GM21528 (cell line): ENCODE data around the gene KRTAP4-9.
"Not testable (repeated sequence)": the region's sequence is repeated elsewhere in the genome, so short reads cannot be mapped to it uniquely, and the experiment has no call there.

Experiments used
- ATAC-seq: cut with Tn5 transposase; IDR thresholded peaks from one replicate; pipeline ENCODE4 v1.9.1; 2021; ENCODE audit warnings: mild to moderate bottlenecking, moderate library complexity; ENCODE audit not compliant: unreplicated experiment, low FRiP score

KRTAP4-9 gene

DNA sequence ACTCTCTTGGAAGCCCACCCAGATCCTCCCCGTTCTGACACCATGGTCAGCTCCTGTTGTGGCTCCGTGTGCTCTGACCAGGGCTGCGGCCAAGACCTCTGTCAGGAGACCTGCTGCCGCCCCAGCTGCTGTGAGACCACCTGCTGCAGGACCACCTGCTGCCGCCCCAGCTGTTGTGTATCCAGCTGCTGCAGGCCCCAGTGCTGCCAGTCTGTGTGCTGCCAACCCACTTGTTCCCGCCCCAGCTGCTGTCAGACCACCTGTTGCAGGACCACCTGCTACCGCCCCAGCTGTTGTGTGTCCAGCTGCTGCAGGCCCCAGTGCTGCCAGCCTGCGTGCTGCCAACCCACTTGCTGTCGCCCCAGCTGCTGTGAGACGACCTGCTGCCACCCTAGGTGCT, at the start of gene KRTAP4-9:
KRTAP4-9 (plus strand) TSS at position 43 of the 400 bp plus-strand sequence; CDS start at position 43, 0 bp downstream.
- not testable (repeated sequence) for ATAC-seq

DNA sequence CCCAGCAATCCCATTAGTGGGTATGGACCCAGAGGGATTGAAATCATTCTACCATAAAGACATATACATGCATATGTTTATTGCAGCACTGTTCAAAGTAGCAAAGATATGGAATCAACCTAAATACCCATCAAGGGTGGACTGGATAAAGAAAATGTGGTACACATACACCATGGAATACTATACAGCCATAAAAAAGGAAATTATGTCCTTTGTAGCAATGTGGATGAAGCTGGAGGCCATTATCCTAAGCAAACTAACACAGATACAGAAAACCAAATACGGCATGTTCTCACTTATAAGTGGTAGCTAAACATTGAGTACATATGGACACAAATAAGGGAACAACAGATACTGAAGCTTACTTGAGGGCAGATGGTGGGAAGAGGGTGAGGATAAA, 47.6 kb upstream of the KRTAP4-9 start:
- ATAC-seq, result no peak

DNA sequence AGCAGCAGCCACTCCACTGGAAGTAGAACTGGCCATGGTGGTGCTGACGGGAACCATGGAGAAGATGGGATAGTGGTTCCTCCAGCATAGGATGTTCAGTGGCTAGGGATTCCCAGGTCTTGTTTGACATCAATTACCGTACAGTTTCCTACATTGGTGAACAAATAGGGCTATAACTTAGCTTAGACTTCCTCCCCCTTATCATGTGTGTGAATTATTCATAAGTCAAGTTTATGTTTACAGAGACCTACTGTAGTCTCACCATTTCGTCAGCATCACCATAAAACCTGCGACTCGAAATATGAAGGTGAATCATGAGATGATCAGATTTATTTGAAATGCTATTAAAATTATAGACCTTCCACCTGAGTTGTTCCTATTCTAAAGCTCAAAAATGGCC, 46.4 kb upstream of the KRTAP4-9 start:
- ATAC-seq, result no peak

DNA sequence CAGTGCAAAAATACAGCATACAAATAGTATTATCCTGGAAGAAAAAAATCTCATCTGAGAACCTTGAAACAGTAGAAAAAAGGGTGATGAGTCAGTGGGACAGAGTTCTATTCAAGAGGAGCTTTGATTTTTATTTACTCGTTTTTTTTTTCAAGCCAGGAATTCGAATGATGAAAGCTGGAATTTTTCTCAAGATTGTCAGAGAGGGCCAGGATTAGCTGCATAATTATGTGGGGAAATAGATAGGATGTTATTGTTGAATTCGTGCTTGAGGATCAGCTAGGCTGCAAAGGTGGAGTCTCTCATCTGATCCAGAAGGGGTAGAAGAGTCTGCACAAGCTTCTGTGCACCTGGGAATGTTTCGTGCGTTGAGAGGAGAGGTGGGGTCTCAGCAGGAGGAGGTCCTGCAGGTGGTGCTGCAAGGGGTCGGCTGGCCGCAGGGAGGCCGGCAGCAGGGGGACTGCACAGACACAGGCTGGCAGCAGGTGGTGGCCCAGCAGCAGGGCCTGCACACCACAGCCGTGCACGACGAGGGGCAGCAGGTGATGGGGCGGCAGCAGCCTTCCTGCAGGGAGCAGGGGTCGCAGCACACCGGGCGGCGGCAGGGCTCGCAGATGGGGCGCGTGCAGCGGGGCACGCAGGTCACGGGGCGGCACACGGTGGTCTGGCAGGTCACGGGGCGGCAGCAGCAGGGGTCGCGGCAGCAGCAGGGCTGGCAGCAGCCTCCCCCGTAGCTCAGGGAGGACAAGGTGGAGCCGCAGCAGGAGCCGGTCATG, 45.7 kb upstream of the KRTAP4-9 start:
- not testable (repeated sequence) for ATAC-seq

DNA sequence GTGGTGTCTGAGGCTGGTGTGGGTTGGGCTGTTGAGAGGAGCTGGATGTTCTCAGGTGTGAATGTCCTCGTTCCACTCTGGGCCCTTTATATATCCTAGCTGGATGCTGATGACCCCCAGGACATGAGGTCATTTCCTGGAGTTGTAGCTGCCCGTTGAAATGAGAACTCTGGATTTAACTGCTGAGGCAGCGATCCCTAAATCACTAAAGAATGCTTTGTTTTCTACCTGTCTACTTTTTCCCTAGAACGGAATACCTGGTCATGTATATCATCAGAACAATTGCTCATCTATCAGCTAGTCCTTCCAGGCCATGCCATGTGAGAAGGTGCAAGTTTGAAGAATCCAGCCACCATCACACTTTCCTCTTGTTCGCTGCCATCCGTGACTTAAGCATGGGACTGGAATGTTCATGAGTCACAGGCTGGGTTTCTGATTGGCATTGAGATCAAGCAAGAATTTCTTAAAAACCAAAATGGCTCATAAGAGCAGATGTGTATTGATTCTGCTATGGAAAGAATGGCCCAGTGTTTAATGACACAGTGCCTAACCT, 45.1 kb upstream of the KRTAP4-9 start, which contains the start of gene KRTAP2-3:
KRTAP2-3 (minus strand) TSS at position 63 of the 553 bp plus-strand sequence. CDS start 64 bp downstream, outside the sequence.
- ATAC-seq, result no peak

DNA sequence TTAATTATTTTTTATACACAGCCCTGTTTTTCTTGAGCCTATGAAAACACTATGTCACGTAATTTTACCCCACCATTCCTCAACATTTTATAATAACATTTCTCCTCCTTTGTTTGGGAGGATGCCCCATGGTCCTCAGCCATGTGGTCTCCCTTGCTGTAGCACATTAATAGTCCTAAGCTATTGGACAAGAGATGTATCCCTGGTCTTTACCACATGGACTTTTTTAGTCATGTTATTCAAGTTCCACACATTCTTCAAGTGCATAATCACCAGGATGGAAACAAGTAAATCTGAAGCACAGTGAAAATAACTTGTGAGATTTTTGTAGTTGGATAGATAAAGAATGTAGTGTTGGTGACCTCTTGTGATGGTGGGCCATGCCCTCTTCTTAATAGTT, 43.2 kb upstream of the KRTAP4-9 start:
- no peak for ATAC-seq

DNA sequence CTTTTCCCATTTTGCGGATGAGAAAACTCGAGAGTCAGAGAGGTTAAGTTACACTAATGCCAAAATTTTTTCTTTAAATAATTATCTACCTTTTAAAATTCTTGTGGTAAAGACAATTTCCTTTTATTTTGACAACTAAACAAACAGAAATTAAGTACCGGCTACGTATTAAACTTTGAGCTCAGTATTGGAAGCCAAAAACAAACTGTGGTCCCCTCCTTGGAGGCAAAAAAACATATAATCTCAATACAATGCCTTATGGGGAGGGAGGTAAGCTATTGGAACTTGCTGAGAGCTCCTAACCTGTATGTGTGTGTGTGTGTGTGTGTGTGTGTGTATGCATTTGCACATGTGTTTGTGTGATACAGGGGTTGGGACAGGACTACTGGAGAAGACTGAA, 41.7 kb upstream of the KRTAP4-9 start:
- no peak for ATAC-seq

DNA sequence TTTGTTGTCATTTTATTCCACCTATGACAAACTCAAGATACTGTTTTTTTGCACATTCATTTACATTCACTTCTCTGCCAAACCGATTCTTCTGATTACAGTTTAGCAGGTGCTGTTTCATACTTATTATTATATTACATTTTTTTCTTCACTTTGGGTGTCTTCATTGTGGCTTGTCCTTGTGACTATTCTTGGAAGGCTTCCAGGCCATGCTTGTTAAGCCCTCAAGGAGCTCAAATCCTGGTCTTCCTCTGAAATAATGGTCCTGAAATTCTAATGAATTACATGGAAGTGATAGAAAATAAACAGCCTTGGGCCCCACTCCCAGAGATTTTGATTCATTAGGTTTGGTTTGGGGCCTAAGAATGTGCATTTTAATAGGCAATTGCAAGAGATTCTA, 40.9 kb upstream of the KRTAP4-9 start:
- no peak for ATAC-seq

DNA sequence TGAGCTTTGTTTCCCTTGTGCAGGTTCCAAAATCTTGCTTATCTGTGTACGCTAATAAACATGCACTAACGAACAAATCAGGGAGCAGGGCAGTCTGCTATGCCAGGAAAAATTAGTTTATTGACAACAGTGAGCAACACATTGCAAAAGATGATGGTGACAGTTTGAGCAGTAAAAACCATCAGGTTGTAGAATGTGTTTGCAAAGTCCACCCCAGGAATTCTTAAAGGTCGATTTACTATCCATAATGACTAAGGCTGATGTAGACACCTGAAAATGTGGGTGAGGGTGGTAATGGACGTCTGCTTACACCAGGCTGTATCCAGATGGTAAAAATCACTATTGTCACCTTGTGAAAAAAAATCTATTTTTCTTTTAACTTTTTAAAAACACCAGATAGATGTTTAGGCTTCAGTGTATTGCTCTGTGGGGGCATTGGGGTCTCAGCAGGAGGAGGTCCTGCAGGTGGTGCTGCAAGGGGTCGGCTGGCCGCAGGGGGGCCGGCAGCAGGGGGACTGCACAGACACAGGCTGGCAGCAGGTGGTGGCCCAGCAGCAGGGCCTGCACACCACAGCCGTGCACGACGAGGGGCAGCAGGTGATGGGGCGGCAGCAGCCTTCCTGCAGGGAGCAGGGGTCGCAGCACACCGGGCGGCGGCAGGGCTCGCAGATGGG, 40.0 kb upstream of the KRTAP4-9 start:
- ATAC-seq, result not testable (repeated sequence)

DNA sequence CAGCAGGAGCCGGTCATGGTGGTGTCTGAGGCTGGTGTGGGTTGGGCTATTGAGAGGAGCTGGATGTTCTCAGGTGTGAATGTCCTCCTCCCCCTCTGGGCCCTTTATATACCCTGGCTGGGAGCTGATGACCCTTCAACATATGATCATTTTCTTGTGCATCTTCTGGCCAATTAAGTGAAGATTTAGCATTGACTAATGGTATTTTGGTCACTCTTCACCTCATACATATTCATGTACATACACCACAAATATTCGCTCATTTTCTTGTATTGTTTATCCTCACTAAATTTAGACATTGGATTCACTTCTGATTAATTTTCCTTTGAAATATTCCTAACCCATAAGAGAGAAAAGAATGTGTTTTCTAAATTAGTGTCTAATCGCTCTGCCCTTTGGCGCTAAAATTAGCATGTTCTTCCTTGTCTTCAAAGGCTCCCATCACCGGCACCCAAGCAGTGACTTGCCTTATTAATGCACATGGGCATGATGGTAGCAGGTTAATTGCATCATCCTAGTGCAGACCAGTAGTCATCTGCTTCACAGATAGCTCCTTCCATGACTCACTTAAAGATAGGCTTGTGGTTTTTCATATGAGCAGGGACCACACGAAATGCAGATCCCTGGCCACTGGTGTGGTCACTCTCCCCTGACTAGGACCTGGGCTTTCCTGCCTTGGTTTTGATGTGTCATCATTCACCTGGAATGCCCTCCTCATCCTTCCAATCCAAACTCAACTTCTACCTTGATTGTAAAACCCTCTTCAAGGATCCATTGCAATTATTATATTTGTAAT, 39.2 kb upstream of the KRTAP4-9 start, which contains the start of gene KRTAP2-4:
KRTAP2-4 (minus strand) TSS at position 51 of the 796 bp plus-strand sequence; CDS start at position 17, 34 bp downstream.
- ATAC-seq, result no peak

DNA sequence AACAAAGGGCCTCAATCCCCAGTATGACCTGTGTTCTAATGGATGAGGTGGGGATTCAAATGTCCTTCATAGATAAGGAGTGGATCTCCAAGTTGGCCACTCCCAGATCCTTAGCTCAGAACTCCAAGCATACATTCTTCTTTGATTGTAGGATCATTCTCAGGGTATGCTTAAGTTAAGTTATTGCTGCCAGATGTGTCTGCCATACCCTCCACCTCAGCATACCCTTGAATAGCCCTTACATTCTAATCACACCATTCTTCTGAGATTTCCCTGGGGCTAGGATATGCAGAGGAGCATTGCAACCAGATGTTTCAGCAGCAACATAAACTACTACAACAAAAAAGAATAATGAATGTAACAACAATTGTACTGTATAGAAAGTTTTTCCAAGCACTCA, 37.9 kb upstream of the KRTAP4-9 start:
- no peak for ATAC-seq

DNA sequence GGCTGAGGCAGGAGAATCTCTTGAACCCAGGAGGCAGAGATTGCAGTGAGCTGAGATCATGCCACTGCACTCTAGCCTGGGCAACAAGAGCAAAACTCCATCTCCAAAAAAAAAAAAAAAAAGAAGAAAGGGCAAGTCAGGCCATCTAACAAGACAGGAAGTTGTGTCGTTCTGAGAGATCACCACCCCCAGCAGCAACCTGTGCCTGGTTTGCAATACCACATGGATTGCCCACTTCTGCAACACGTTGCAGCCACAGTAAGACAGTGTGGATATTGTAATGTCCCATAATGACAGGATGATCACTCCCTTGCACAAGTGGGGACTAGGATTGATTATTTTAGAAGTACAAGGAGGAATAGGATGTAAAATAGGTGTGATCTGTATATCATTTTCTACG, 36.2 kb upstream of the KRTAP4-9 start:
- no peak for ATAC-seq

DNA sequence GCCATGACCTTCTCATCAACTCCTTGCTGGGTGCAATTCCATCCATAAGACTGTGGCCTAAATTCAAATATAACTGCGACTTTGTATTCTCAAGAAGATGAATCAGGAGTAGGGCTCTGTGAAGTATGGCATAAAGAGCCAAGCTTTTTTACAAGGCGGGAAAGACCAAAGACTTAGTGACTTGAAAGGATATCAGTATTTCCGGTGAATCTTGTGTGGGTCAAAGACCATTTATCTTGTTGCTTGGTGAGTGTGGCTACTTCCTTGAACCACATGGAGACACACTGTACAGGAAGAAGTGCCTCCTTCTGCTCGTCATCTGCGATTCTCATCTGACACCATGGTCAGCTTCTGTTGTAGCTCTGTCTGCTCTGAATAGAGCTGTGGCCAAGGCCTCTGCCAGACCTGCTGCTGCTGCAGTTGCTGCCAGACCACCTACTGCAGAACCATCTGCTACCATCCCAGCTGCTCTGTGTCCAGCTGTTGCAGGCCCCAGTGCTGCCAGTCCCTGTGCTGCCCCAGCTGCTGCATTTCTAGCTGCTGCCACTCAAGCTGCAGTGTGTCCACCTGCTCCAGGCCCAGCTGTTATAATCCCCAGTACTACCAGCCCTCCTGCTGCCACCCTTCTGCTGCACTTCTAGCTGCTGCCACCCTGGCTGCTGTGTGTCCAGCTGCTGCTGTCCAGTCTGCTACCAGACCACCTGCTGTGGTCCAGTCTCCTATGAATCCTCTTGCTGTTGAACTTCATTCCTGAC, 33.4 kb upstream of the KRTAP4-9 start:
- ATAC-seq, result no peak

DNA sequence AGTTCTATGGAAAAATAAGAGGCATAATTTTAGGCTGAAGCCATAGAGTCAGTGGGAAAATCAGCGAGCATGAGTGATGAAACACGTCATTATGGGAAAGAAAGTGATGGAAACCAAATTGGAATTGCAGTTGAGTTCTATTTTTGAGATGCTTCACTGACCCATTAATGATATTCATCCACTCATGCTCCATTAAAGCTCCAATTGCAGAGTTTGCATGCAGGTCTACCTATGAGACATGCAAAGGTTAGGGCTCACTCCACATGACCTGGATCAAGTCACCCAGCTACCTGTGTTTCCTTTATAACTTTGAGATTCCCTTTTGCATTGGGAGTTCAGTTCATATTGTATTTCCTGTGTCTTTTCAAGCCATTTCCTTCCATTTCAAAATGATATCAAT, 31.5 kb upstream of the KRTAP4-9 start:
- ATAC-seq, result no peak

DNA sequence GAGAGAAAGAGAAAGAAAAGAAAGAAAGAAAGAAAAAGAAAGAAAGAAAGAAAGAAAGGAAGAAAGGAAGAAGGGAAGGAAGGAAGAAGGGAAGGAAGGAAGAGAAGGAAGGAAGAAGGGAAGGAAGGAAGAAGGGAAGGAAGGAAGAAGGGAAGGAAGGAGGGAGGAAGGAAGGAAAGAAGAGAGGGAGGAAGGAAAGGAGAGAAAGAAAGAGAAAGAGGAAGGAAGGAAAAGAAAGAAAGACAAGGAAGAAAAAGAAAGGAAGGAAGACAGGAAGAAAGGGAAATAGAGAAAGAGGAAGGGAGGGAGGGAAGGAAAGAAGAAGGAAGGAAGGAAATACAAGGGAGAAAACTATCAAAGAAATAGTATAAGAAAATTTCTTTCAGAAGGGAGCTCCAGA, 28.4 kb upstream of the KRTAP4-9 start:
- no peak for ATAC-seq

DNA sequence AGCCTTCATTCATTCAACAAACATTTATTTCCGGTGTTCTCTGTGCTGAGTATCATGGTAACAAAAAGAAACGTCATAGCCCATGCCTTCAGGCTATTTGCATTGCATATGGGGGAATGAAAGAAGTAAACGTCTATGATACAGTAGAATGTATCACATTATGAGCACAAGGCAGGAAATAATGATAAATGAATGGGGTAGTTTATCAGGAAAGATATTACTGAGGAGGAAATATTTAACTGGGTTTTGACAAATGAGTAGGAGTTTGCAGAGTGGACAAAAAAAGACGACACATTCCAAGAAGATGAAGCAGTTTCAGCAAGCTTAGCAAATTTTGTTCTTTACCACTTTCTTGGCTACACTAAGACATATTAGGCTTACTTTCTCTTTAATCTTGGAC, 22.6 kb upstream of the KRTAP4-9 start:
- ATAC-seq, result no peak

DNA sequence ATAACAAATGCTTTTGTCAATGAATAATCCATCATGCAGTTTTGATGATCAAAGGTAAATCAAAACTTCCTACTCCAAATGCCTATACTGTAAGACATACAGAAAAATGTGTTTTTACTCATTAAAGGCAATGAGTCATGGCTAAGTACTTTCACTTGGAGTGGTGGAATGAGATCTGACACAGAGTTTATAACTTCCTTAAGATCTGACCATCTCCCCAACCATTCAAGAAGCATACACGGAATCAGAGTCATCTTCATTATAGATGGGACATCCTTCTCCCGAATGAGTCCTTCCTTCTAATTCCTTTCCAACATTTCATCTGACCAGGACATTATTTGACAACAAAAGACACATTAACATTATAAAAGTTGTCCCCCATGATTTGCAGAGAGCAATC, 21.8 kb upstream of the KRTAP4-9 start:
- ATAC-seq, result not testable (repeated sequence)

DNA sequence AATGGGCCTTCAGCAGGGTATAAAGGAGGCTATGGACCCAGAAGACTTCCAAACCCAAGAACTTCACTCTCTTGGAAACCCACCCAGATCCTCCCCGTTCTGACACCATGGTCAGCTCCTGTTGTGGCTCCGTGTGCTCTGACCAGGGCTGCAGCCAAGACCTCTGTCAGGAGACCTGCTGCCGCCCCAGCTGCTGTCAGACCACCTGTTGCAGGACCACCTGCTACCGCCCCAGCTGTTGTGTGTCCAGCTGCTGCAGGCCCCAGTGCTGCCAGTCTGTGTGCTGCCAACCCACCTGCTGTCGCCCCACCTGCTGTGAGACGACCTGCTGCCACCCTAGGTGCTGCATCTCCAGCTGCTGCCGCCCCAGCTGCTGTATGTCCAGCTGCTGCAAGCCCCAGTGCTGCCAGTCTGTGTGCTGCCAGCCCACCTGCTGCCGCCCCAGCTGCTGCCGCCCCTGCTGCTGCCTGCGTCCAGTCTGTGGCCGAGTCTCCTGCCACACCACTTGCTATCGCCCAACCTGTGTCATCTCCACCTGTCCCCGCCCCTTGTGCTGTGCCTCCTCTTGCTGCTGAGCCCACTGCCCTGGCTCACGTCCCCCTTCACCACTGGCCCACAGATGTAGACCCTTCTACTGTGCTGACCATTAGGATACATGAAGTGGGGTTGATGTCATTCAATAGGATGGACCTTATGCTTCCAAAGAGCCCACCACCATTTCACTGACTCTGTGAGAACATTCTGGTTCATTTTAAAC, 20.9 kb upstream of the KRTAP4-9 start, which contains the start of gene KRTAP4-7:
KRTAP4-7 (plus strand) TSS at position 51 of the 757 bp plus-strand sequence; CDS start at position 108, 57 bp downstream.
- not testable (repeated sequence) for ATAC-seq

DNA sequence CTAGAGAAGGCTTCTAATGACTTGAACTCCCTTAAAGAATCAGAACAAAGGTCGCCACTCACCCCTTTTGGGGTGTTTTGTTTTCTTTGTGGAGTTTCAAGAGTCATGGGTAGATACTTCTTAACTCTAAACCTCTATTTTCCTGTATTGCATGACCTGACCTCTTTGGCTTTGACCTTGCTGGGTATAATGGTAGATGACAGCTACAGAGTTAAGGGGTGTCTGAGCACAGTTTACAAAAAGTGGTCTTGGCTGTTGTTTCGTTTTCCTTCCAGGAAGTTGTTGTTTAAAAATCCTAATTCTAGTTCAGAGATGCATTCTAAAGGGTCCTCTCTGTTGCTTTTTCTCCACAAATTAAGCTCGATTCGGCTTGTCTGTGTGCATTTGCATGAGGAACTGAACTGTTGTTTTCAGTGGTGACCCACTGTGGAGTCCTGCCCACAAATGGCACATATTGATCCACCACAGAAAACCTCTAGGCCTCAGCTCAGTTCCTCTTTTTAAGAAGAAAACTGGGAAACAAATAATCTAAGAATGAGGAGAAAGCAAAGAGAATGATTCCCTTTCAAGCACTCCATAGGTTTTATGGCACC, 16.3 kb upstream of the KRTAP4-9 start:
- not testable (repeated sequence) for ATAC-seq
